ENCODE measurements around the gene GEMIN5. TPM values are rescaled to one million over a fixed set of nuclear protein-coding genes. Genes with fewer than 3 reads are reported as not detected.

The GEMIN5 gene
- total RNA-seq, 4 donors from 2014 or later: 16.7 to 20.5 (median 18.9) TPM

DNA sequence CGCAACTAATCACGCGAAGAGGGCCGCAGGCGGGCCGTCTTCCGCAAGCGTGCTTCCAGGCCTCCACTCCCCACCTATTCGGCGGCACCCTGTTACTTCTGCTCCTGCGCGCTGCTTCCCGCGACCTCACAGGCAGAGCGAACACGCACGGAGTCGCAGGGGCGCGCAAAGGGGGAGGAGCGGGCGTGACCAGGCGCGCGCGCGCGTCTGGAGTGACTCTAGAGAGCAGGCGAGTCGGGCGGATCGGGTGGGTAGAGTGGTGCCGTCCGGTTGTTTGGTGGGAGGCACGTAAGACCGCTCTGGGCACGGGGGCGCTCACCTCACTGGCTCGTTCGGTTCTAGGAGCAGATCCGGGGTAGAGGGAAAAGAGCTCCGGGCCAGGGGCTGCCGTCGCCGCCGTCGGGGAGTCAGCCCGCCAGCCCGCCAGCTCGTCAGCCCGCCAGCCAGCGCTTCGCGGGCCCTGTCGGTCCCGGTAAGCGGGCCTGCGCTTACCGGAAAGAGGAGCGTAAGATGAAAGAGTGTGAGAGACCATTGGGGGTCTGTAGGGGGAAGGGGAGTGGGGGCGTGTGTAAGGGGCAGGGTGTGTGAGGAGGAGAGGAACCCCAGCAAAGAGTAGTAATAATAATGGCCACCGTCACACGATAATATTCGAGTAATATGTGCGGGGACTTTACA, 79.6 kb downstream of the GEMIN5 start, which contains the start of gene CNOT8:
TSS of gene CNOT8 (plus strand) at position 331 of the 675 bp plus-strand sequence. CDS start 4,652 bp downstream, outside the sequence.
- peak; percentile 98 to 100 for DNase-seq (ENCODE audit: low spot score in 2 of 2)
- H3K4me3 ChIP-seq (ENCODE audit: low read depth, poor library complexity, severe bottlenecking): peak within 1 kb of the TSS; percentile 83
- TF ChIP-seq, protein P1, sequence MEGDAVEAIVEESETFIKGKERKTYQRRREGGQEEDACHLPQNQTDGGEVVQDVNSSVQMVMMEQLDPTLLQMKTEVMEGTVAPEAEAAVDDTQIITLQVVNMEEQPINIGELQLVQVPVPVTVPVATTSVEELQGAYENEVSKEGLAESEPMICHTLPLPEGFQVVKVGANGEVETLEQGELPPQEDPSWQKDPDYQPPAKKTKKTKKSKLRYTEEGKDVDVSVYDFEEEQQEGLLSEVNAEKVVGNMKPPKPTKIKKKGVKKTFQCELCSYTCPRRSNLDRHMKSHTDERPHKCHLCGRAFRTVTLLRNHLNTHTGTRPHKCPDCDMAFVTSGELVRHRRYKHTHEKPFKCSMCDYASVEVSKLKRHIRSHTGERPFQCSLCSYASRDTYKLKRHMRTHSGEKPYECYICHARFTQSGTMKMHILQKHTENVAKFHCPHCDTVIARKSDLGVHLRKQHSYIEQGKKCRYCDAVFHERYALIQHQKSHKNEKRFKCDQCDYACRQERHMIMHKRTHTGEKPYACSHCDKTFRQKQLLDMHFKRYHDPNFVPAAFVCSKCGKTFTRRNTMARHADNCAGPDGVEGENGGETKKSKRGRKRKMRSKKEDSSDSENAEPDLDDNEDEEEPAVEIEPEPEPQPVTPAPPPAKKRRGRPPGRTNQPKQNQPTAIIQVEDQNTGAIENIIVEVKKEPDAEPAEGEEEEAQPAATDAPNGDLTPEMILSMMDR (IDR thresholded peaks at IDR 0.05): no peak
- TF ChIP-seq POLR2A (IDR thresholded peaks at IDR 0.05): peak in 1 of 2 donors; percentile 58
- 0% methylated on average over 58 to 61 of the region's 65 CpGs for WGBS, 2 donors
- intact Hi-C loops (cut with DNase I; ENCODE audit: low total_unique reads): no loop called here

DNA sequence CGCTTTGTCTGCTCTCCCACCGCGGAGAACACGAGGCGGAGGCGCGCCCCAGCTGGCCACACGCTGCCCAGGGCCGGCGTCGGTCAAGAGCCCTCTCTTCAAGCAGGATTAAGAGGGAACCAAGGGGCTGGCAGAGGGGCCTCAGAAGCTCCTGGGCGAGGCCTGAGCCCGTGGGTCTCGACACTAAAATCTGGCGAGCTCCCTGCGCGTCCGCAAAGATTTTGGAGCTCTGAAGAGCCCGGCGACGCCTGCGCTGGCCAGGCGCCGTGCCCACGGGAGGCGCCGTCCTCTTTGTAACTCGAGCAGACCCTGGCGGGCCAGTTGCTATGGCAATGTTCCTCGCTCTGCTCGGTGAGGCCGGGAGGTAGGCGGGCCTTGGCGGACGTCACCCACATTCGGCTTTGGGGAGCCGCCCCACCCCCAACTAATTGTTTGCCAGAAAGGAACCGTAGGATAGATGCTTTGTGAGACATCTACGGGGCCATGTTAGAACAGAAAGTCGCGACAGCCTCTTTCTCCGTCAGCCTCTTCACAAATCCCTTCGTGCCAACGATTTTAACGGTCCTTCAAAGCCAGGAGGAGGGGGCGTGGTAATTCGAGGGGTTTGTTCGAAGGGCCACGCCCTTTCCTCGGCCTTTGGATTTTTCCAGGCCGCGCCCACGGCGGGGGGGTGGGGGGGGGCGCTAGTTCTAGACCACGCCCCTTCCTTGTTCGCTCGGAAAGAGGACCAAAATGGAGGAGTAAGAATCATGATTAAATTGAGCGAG, 80.3 kb downstream of the GEMIN5 start:
- intact Hi-C loops (cut with DNase I; ENCODE audit: low total_unique reads): no loop called here
- 0 to 1% methylated on average over 48 to 55 of the region's 59 CpGs for WGBS, 2 donors
- no peak for TF ChIP-seq POLR2A (IDR thresholded peaks at IDR 0.05)
- TF ChIP-seq, protein P1 (IDR thresholded peaks at IDR 0.05): no peak
- peak overlapping the region; percentile 83 for H3K4me3 ChIP-seq (ENCODE audit: low read depth, poor library complexity, severe bottlenecking)
- peak; percentile 95 to 99 for DNase-seq (ENCODE audit: low spot score in 2 of 2)

GRCh38 chr5:154851351-154851750, 86.7 kb downstream of the GEMIN5 start:
- intact Hi-C loops (cut with DNase I; ENCODE audit: low total_unique reads): no loop called here
- no peak overlapping the region for H3K4me3 ChIP-seq (ENCODE audit: low read depth, poor library complexity, severe bottlenecking)
- DNase-seq (ENCODE audit: low spot score in 2 of 2): no peak
- TF ChIP-seq, protein P1 (IDR thresholded peaks at IDR 0.05): no peak
- WGBS, 2 donors: 88 to 91% methylated on average over 3 of the region's 3 CpGs

- H3K4me3 ChIP-seq (ENCODE audit: low read depth, poor library complexity, severe bottlenecking): peak within 1 kb of the TSS; percentile 41
- peak; percentile 86 to 95 for DNase-seq (ENCODE audit: low spot score in 2 of 2)
- TF ChIP-seq, protein P1 (IDR thresholded peaks at IDR 0.05): no peak
- no peak for TF ChIP-seq POLR2A (IDR thresholded peaks at IDR 0.05)
- intact Hi-C loops (cut with DNase I; ENCODE audit: low total_unique reads): no loop called here
- WGBS, 2 donors: 4% methylated on average over 11 of the region's 11 CpGs
Observed at GRCh38 chr5:154850255-154851062, 87.6 kb downstream of the GEMIN5 start, which contains the start of gene FAXDC2. Gene FAXDC2, minus strand, starts transcription at chr5:154850603. Its CDS starts 12,425 bp downstream, at chr5:154838178.

GRCh38 chr5:154849791-154850201, 88.2 kb downstream of the GEMIN5 start:
- DNase-seq (ENCODE audit: low spot score in 2 of 2): no peak
- H3K4me3 ChIP-seq (ENCODE audit: low read depth, poor library complexity, severe bottlenecking): peak overlapping the region; percentile 41
- intact Hi-C loops (cut with DNase I; ENCODE audit: low total_unique reads): no loop called here
- 20 to 29% methylated on average over 2 of the region's 2 CpGs for WGBS, 2 donors
- TF ChIP-seq, protein P1 (IDR thresholded peaks at IDR 0.05): no peak
- no peak for TF ChIP-seq POLR2A (IDR thresholded peaks at IDR 0.05)
